HK-2 (cell line): ENCODE measurements around the gene DAAM2.

Source experiments
- DNase-seq: peaks from one replicate; pipeline ENCODE4 v3.0.0-alpha.2; 2018; ENCODE audit not compliant: unreplicated experiment

Gene DAAM2

DNA sequence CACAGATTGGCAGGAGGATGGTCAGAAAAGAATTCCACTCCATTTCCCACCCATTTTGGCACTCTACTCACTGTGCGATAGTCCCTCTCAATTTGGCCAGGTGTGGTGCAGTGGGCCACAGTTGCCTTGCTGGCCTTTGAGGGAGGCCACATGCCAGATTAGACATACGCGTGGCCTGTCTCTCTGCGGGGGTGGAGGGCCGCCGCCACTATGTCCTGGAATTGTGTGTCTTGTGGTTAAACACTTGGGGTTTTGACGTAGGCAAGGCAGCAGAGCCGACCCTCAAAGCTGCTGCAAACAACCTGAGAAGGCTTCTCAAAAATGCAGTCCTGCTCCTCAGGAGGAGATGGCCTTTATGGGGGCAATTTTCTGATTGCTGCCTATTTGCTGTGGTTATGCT is 4.9 kb upstream of the DAAM2 start:
- DNase-seq: no peak

DNA sequence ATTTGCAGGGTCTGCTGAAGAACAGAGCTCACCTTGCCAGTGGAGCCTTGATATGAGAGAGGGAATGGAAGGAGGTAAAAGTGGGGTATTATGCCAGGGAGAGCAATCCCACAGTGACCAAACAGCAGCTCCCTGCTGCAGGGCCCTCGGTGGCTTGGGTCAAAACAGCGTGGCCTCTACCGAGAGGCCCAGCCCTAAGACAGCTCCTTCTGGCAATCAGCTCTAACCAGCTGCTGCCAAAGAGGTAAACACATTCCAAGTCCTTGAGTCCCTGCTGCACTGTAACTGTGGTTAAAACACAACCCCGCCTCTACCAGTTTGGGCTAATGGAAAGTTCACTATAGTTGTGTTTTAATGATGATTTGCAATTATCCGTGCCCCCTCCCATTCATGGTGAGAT is 1.4 kb upstream of the DAAM2 start:
- DNase-seq: no peak

GRCh38 chr6:39791311-39791710 is 865 bp upstream of the DAAM2 start:
- DNase-seq: no peak

DNA sequence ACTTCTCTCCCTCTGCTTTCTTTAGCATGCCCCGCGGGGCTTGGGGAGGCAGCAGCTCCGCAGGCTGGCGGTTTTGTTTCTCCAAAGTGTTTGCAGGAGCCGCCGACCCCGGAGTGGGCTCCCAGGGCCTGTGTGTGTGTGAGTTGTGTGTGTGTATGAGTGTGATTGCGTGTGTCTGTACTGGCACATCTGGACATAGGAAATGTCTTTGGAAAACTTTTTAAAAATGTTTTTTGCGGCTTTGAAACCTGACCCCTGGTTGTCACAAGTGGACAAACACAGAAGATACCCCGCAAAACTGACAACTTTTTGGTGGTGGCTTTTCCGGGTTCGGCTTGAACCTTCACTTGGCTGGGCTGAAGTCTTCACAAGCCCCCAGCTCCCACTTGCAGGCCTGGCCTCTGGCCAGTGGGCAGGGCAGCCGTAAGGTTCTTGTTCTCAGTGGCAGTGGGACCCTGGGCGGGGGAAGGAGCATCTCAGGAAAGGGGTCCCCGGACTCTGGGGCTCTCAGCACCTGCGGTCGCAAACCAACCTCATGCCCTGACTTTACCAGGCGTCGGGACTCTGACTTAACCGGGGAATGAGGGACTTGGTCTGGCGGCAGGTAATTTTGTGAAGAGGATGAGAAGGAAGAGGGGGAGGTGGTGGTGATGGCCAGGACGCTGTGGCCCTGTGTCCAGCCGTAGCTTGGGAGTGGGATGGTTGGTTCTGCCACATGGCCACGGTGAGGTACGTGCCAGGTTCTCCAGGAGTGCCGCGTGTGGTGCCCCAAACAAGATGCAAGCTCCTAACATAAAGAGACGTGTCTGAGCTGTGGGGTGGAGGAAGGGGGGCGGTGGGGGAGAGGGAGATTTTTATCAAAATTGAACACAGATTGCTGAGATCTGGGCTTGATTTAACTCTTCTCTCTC is 619 bp downstream of the DAAM2 start:
- no peak for DNase-seq

DNA sequence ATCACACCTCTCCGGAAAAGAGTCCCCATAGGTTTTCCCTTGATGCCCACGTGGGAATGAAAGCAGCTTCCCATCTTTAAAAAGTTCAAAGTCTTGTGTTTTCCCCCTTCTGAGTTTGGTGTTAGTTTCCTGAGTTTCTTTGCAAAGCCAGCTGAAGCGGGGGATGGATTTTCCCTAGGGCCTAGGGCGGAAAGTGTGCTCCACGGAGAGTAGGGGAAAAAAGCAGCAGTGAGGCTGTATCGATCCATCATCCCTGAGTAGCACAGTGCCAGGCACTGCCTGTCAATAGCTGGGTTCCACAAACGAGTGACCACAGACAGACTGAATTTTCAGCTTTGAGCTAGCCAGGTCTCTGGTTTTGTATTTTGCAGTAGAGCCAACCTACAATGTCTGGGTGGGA is 1.3 kb downstream of the DAAM2 start:
- no peak for DNase-seq

- DNase-seq: no peak
Measured at GRCh38 chr6:39794231-39794630, 2.1 kb downstream of the DAAM2 start.

DNA sequence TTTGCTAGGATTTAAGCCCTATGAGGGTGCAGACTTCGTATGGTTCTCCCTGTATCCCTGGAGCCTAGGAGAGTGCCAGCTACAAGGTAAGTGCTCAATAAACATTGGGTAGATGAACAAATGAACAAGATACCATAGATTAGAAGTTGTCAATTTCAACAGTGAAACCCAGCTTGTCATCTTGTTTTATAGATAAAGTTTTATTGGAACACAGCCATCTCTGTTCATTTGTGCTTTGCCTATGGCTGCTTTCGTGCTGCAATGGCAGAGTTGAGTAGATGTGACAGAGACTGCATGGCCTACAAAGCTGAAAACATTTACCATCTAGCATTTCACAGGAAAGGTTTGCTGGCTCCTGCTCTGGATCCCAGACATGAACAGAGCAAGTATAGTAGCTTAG is 5.6 kb downstream of the DAAM2 start:
- DNase-seq: no peak

DNA sequence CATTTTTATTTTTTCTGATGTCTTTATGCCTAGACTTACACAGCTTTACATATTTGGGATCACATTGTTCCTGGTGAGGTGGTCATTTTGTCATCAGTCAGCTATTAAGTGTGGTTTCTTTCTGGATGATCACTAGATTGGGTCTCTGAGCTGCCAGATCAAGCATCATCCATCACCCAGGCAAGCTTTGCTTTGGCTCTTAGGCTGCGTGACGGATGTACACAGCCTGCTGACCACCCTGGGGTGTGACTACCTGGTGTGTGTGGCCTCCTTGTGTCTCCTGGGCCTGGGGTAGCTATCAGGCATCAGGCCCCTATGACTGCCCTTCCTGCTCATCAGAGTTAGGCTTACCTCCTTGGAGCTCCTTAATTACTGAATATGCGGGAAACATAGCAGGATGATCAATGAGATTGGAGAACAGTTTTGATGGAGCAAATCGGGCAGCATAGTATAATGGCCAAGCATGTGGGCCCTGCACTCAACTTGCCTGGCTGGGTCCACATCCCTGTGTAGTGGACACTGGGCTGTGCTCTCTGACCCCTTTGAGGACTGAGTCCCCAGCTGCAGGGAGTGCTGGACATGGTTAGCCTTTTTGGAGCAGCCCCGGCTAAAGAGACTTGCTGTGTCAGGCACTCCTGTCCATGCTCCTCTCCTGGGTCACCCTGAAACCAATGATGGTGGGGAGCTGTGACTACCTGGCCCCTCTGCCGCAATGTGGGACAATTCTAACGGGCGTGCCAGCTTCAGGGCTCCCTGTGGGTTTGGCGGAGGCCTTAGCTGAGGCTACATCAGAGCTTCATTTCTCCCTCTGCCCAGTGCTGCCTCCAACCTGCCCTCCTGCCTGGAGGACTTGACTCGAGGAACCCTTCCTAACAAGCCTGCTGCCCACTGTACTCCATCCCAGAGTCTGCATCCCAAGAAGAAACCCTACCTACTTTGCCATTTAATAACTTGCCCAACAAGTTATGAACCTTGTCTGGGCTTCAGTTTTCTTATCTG is 8.2 kb downstream of the DAAM2 start:
- no peak for DNase-seq

- no peak for DNase-seq
Measured at GRCh38 chr6:39801456-39802251, 9.5 kb downstream of the DAAM2 start.

DNA sequence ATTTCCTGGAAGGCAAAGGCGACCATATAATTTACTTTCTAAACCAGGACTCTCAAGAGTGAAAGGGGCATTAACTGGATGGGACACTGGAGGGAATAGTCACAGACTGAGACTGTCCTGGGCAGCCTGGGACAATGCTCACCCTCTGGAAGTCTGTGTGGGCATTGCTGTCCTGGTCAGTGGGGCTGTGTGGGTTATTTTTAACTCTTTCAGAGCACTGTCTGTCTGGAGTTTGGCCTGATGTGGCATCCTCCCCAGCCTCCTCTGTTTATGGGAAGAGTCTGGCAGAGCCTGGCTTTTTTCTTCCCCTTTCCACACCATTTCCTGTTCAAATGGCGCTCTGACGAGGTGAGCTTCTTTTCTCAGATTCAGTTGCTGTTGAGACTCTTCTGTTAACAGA is 11.7 kb downstream of the DAAM2 start:
- DNase-seq: no peak

- no peak for DNase-seq
Measured at GRCh38 chr6:39804466-39805065, 12.4 kb downstream of the DAAM2 start.

GRCh38 chr6:39806278-39806677 is 14.1 kb downstream of the DAAM2 start:
- DNase-seq: no peak

DNA sequence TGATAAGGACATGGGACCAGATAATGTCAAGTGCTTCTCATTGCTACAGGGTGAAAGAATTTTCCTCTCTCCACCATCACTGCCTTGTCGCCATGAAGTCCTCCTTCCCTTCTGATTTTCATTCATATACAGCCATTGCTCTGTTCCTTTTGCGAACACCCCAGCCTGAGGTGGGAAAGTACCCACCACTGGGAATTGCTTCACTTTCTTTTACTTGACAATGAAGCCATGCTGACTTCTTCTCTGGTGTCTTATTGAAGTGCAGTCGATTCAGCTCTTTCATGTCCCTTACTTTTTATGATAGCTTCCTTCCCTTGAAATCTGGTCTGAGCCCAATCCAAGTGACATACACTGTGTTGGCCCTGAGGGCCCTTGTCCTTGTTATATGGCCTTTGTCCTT is 16.2 kb downstream of the DAAM2 start:
- no peak for DNase-seq

- DNase-seq: no peak
Measured at GRCh38 chr6:39808964-39809363, 16.8 kb downstream of the DAAM2 start.

DNA sequence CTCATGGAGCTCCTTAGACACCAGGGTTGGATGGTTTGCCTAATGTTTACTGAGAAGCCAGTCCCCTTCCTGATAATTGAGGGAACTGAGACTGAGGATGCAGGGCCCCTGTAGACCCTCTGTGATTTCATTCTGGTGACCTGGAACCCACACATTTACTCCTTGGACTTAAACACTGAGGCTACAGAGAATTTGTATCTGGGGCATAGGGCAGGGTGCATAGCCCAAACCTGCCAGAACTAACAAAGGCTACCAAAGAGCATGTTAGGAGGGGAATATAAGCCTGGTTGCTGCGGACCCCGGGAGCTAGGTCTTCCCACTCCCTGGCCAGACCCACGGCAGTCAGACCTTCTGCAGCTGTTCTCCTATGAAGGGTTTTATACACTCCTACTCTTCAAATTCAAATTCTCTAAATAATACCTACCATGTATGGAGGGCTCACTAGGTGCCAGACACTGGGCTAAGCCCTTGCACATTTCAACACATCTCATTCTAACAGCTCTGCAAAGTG is 19.7 kb downstream of the DAAM2 start:
- DNase-seq: no peak

DNA sequence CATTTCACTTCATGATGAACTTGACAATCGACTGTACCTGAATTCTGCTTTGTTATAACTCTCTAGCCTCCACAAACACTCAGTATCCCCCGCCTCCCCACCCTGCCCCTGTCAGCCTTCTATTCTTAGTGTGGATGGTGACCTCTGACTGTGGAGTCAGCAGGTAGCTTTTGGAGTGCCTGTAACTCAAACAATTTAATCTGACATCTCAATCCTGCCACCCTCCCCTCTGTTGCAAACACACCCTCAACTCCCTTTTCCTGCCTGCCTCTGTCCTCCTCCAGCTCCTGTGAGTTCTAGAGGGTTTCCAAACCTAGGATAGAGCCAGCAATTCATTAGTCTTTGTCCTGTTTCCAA is 20.3 kb downstream of the DAAM2 start:
- no peak for DNase-seq

GRCh38 chr6:39812853-39813533 is 20.8 kb downstream of the DAAM2 start:
- no peak for DNase-seq

GRCh38 chr6:39814236-39814635 is 22.1 kb downstream of the DAAM2 start:
- no peak for DNase-seq

- no peak for DNase-seq
Measured at GRCh38 chr6:39815356-39815755, 23.2 kb downstream of the DAAM2 start.

- DNase-seq: no peak
Measured at GRCh38 chr6:39816747-39817146, 24.6 kb downstream of the DAAM2 start.

DNA sequence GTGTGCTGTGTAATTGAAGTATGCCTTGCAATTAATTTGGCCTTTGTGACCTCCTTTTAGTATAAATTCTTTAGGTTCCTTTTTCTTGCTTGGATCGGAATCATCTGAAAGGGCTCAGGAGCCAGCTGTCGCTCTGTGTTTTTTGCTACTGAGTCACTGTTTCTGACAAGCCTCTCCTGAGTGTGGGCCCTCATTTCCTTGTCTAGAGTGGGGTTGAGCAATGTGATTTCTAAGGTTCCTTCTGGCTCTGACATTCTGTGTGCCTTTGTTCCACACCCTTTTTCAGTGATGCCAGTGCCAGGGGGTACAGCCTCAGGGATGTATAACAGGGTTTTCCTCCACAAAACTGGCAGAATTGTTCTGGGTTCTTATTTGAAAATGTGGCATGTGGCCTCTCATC is 26.5 kb downstream of the DAAM2 start:
- DNase-seq: no peak
